ENCODE measurements around the gene TRPM8.

DNA sequence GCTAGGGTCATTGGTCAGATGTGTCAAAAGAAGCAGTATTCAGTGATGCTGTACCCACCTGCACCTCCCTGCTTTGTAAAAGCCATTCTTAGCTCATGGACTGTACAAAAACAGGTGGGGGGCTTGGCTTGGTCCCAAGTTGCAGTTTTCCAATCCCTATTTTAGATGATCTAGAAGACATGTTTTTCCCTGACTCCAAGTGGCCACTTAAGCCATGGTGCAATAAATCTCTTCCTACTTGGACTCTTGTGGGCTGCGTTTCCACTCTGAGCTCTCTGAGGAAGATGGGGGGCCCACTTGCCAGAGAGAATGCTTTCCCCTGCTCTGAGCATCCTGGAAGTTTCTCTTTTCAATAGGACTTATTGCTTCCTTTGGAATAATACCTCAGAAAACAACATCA lies 76.3 kb downstream of the TRPM8 start:
- TF ChIP-seq, protein P1, sequence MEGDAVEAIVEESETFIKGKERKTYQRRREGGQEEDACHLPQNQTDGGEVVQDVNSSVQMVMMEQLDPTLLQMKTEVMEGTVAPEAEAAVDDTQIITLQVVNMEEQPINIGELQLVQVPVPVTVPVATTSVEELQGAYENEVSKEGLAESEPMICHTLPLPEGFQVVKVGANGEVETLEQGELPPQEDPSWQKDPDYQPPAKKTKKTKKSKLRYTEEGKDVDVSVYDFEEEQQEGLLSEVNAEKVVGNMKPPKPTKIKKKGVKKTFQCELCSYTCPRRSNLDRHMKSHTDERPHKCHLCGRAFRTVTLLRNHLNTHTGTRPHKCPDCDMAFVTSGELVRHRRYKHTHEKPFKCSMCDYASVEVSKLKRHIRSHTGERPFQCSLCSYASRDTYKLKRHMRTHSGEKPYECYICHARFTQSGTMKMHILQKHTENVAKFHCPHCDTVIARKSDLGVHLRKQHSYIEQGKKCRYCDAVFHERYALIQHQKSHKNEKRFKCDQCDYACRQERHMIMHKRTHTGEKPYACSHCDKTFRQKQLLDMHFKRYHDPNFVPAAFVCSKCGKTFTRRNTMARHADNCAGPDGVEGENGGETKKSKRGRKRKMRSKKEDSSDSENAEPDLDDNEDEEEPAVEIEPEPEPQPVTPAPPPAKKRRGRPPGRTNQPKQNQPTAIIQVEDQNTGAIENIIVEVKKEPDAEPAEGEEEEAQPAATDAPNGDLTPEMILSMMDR (IDR thresholded peaks at IDR 0.05): no peak
- TF ChIP-seq EZH2 (IDR thresholded peaks at IDR 0.05) (no peak), EZH2phosphoT487 (IDR thresholded peaks at IDR 0.05) (no peak)

Data from neural progenitor cell (in vitro differentiated cells).